ENCODE data around the gene CD52.
"Not testable (repeated sequence)": the region's sequence is repeated elsewhere in the genome, so short reads cannot be mapped to it uniquely, and the experiment has no call there.

CD52 gene

GRCh38 chr1:26302733-26303405 lies 14.9 kb upstream of the CD52 start:
- no peak for DNase-seq (ENCODE audit: low read depth)

- no peak for DNase-seq (ENCODE audit: low read depth)
These were observed 12.0 kb upstream of the CD52 start for GRCh38 chr1:26305667-26306289.

GRCh38 chr1:26306290-26307229 lies 11.2 kb upstream of the CD52 start, which contains the start of gene UBXN11:
Gene UBXN11, minus strand, starts transcription at chr1:26306636. Its CDS starts 3,753 bp downstream, at chr1:26302883.
- DNase-seq (ENCODE audit: low read depth): peak; percentile 76

GRCh38 chr1:26307363-26307781 lies 10.4 kb upstream of the CD52 start:
- DNase-seq (ENCODE audit: low read depth): no peak

GRCh38 chr1:26307966-26308899 lies 9.5 kb upstream of the CD52 start:
- not testable (repeated sequence) for DNase-seq (ENCODE audit: low read depth)

GRCh38 chr1:26314501-26314900 lies 3.3 kb upstream of the CD52 start:
- no peak for DNase-seq (ENCODE audit: low read depth)

GRCh38 chr1:26315874-26316850 lies 1.6 kb upstream of the CD52 start:
- no peak for DNase-seq (ENCODE audit: low read depth)

- DNase-seq (ENCODE audit: low read depth): no peak
These were observed 612 bp upstream of the CD52 start for GRCh38 chr1:26317146-26317545.

GRCh38 chr1:26318338-26319064 lies 743 bp downstream of the CD52 start:
- DNase-seq (ENCODE audit: low read depth): no peak

GRCh38 chr1:26320896-26321295 lies 3.1 kb downstream of the CD52 start:
- DNase-seq (ENCODE audit: low read depth): no peak

- DNase-seq (ENCODE audit: low read depth): peak; percentile 82
These were observed 3.7 kb downstream of the CD52 start for GRCh38 chr1:26321315-26322041.

- DNase-seq (ENCODE audit: low read depth): no peak
These were observed 4.2 kb downstream of the CD52 start for GRCh38 chr1:26322042-26322331.

- DNase-seq (ENCODE audit: low read depth): no peak
These were observed 5.6 kb downstream of the CD52 start for GRCh38 chr1:26323382-26323781.

GRCh38 chr1:26324550-26324949 lies 6.8 kb downstream of the CD52 start:
- DNase-seq (ENCODE audit: low read depth): no peak

GRCh38 chr1:26327956-26328362 lies 10.2 kb downstream of the CD52 start:
- no peak for DNase-seq (ENCODE audit: low read depth)

- DNase-seq (ENCODE audit: low read depth): no peak
These were observed 10.8 kb downstream of the CD52 start for GRCh38 chr1:26328597-26328996.

- not testable (repeated sequence) for DNase-seq (ENCODE audit: low read depth)
These were observed 11.6 kb downstream of the CD52 start for GRCh38 chr1:26329380-26329779.

GRCh38 chr1:26330276-26330675 lies 12.5 kb downstream of the CD52 start:
- DNase-seq (ENCODE audit: low read depth): no peak

- not testable (repeated sequence) for DNase-seq (ENCODE audit: low read depth)
These were observed 15.6 kb downstream of the CD52 start for GRCh38 chr1:26333312-26333711.
